Heart right ventricle (tissue), 16 donors: Measurements from ENCODE around the gene RAB33A. TPM values are rescaled to one million over a fixed set of nuclear protein-coding genes. Genes with fewer than 3 reads are reported as not detected.

Experiments used
- ATAC-seq, 8 donors: fragments of 200-7000 bp; cut with Tn5 transposase; one replicate each; pipeline ENCODE4 v1.9.1; 2020; ENCODE audit warnings: mild to moderate bottlenecking in 8 of 8, moderate library complexity in 8 of 8, moderate number of reproducible peaks in 1 of 8
- DNase-seq, 2 donors: peaks; one replicate each; pipeline ENCODE4 v3.0.0-alpha.2; 2020
- H3K27ac ChIP-seq, 10 donors: fragments of 200-600 bp; sonication (generic) in 2 of 10; one replicate each; pipeline versions ENCODE4 v1.5.0 to v1.8.0; 2020 to 2022; ENCODE audit warnings: mild to moderate bottlenecking in 3 of 10
- H3K27me3 ChIP-seq, 7 donors: fragments of 200-600 bp; one replicate each; pipeline ENCODE4 v1.8.0; 2021 to 2022; ENCODE audit warnings: mild to moderate bottlenecking in 2 of 7
- H3K36me3 ChIP-seq, 9 donors: fragments of 200-600 bp; sonication (generic) in 1 of 9; one replicate each; pipeline versions ENCODE4 v1.5.0 to v1.8.0; 2020 to 2022; ENCODE audit warnings: mild to moderate bottlenecking in 2 of 9
- H3K4me1 ChIP-seq, 9 donors: fragments of 200-600 bp; sonication (generic) in 1 of 9; one replicate each; pipeline versions ENCODE4 v1.5.0 to v1.8.0; 2020 to 2022; ENCODE audit warnings: mild to moderate bottlenecking in 4 of 9
- H3K4me3 ChIP-seq, 10 donors: fragments of 200-600 bp; sonication (generic) in 2 of 10; one replicate each; pipeline versions ENCODE4 v1.5.0 to v1.8.0; 2020 to 2022; ENCODE audit warnings: mild to moderate bottlenecking in 7 of 10, moderate library complexity in 2 of 10
- H3K9me3 ChIP-seq, 11 donors: fragments of 200-600 bp in 10 of 11; sonication (generic) in 2 of 11; one replicate each; pipeline versions ENCODE4 v1.5.0 to v1.8.0; 2013 to 2022; ENCODE audit warnings: mild to moderate bottlenecking in 2 of 11, control low read depth in 1 of 11, moderate library complexity in 1 of 11
- WGBS, 2 donors: extraction: QIAGEN DNeasy Blood & Tissue Kit; methylation state at CpG; one replicate each; pipeline ENCODE4 v1.1.7; 2013; ENCODE audit warnings: inconsistent platforms in 1 of 2; 5-methylcytosine and 5-hydroxymethylcytosine counted together
- intact Hi-C, 10 donors: fragments of 100-400 bp; cut with DNase I; formaldehyde crosslinking; loops; one replicate each; pipeline versions ENCODE4 v1.11.1 to v1.14.2; 2022
- polyA plus RNA-seq, 2 donors: library from polyadenylated mRNA; stranded (reverse); fragments of 200-250 nt; gene quantifications; one replicate each; pipeline ENCODE4 v1.2.3, GENCODE V29; 2013
- total RNA-seq, 10 donors: library from RNA; stranded (reverse); fragmentation: NEBNext Ultra II Directional in 3 of 10; extraction: Animal tissue kit (Norgen Biotek cat#: 25700) in 3 of 10; gene quantifications; one replicate each; pipeline versions ENCODE4 v1.2.1 to v1.2.4, GENCODE V29; 2021 to 2023
- TF ChIP-seq, protein P1 (sequence below), 9 donors: fragments of 200-600 bp; sonication (generic) in 2 of 9; IDR thresholded peaks; one replicate each; pipeline versions ENCODE4 v1.5.0 to v1.8.0; 2021 to 2022; ENCODE audit warnings: antibody characterized with exemption in 9 of 9, mild to moderate bottlenecking in 5 of 9, moderate library complexity in 1 of 9
- donor health status: Arrhythmogenic right ventricular cardiomyopathy.
- donor health status: ischemic (EF 13 %, LVEDD 7.1; RV severe dilation, severe dysfunction).
- donor health status: healthy with polysubstance abuse.
- donor health status: DM: no; HTN: yes; CAD: no.
- donor health status: DM: no; HTN: no; CAD: no.
- donor health status: ischemic (EF 25% LVEDD 6.9; RV normal size, moderate dysfunction).
- donor health status: ischemic (EF 25% LVEDD 5.7; RV mildly dilated, moderate dysfunction).
- donor health status: healthy.
- donor health status: DM: yes; HTN: yes; CAD: no.
- donor health status: Ischemic cardiomyopathy.
- donor health status: ischemic (EF 35%, LVEDD 5.7; RV mildly dilated, moderate dysfunction).
- donor health status: nonischemic (EF 11% LVEDD 7.7; RV severe dilation, severe dysfunction).
- donor health status: DM: yes; HTN: yes; CAD: no.
- donor health status: PGD.
- donor health status: ischemic (EF 29% LVEDD 5.4; RV normal size, mild dysfunction).
- donor health status: nonischemic (EF 23%, LVEDD 6.1; RV moderate dilation, normal function).

RAB33A gene
- total and polyA plus RNA-seq, 12 donors, result 0.22 to 4.6 (median 1.6) TPM

DNA sequence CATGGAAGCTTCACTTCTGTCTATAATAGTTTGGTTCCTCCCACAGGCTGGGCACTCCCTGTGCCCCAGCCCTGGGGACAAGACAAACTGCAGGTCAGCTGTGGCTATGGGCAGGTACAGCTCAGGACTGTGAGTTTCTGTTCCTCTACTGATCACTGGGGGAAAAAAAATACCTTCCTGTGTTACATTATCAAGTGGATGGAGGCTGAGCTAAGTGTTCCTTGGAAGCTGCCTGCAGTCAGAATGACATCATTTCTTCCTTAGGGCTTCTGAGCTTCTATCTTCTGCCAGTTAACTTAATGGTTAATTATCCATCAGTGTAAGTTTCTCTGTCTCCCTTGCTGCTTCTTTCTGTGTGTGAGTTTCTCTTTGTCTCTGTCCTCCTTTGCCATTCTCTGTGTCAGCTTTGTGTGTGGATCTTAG, 4.6 kb downstream of the RAB33A start:
- DNase-seq (no peak), ATAC-seq (no peak)
- Histone ChIP-seq H3K27ac (no peak overlapping the region), H3K36me3 (no peaks in the 10 kb centered on the region), H3K4me1 (peaks cover 0 to 39% (median 13%) of the 10 kb centered on the region in 9 donors), H3K27me3 (peaks cover 0 to 5% (median 0%) of the 10 kb centered on the region in 7 donors), H3K4me3 (no peak overlapping the region), H3K9me3 (no peaks in the 10 kb centered on the region)
- TF ChIP-seq, protein P1, sequence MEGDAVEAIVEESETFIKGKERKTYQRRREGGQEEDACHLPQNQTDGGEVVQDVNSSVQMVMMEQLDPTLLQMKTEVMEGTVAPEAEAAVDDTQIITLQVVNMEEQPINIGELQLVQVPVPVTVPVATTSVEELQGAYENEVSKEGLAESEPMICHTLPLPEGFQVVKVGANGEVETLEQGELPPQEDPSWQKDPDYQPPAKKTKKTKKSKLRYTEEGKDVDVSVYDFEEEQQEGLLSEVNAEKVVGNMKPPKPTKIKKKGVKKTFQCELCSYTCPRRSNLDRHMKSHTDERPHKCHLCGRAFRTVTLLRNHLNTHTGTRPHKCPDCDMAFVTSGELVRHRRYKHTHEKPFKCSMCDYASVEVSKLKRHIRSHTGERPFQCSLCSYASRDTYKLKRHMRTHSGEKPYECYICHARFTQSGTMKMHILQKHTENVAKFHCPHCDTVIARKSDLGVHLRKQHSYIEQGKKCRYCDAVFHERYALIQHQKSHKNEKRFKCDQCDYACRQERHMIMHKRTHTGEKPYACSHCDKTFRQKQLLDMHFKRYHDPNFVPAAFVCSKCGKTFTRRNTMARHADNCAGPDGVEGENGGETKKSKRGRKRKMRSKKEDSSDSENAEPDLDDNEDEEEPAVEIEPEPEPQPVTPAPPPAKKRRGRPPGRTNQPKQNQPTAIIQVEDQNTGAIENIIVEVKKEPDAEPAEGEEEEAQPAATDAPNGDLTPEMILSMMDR (IDR thresholded peaks at IDR 0.05), result no peak
- intact Hi-C loops, result loop anchor here in 1 of 10 donors (10.0 kb wide), 1 partner anchor 52 kb away; no protein-coding TSS in a partner anchor

DNA sequence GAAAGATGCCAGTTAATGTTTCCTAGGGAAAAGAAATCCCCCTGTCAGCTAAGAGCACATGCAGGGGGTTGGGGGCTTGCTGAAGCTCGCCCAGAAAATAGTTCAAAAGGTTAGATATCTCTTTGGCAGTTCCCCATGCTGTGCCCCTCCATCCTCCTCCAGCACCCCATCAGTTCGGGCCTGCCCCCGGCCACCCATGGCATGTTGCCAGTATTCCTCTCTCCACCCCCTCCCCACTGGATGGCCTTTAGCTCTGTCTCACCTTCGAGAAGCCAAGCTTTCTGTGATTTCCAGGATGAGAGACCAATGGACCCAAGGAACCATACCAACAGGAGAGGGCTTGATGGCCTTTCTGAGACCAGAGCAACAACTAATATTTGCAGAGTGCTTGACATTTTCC, 5.2 kb downstream of the RAB33A start:
- Histone ChIP-seq H3K4me3 (no peak overlapping the region), H3K27me3 (peaks cover 0 to 5% (median 0%) of the 10 kb centered on the region in 7 donors), H3K27ac (no peak overlapping the region), H3K4me1 (peaks cover 0 to 36% (median 13%) of the 10 kb centered on the region in 9 donors), H3K36me3 (no peaks in the 10 kb centered on the region), H3K9me3 (no peaks in the 10 kb centered on the region)
- 83 to 92% methylated on average over 4 of the region's 4 CpGs for WGBS, 2 donors
- intact Hi-C loops, result loop anchor here in 1 of 10 donors (10.0 kb wide), 1 partner anchor 52 kb away; no protein-coding TSS in a partner anchor
- DNase-seq, result no peak
- ATAC-seq, result no peak
- TF ChIP-seq, protein P1 (IDR thresholded peaks at IDR 0.05), result no peak

DNA sequence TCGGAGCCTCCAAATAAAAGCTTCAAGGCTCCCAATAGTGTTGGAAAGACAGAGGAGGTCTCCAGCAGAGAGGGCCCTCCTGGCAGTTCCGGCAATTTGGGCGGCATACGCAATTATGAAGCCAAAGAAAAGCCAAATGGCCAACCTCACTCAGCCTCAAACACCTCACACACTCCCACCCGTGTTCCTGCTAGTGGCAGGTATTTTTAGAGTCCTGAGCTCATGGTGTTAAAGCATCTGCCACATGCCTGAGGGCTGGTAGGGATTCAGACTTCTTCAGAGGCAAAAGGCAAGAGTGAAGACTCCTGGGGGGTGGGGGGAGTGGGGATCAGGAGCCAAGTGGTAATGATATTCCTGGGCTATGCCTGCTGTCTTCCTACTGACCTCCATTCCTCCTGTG, 7.4 kb downstream of the RAB33A start:
- Histone ChIP-seq H3K27ac (no peak overlapping the region), H3K4me1 (peaks cover 0 to 14% (median 7%) of the 10 kb centered on the region in 9 donors), H3K4me3 (no peak overlapping the region), H3K27me3 (peaks cover 0 to 5% (median 0%) of the 10 kb centered on the region in 7 donors), H3K36me3 (no peaks in the 10 kb centered on the region), H3K9me3 (no peaks in the 10 kb centered on the region)
- intact Hi-C loops, result loop anchor here in 1 of 10 donors (10.0 kb wide), 1 partner anchor 54 kb away; no protein-coding TSS in a partner anchor
- no peak for DNase-seq
- TF ChIP-seq, protein P1 (IDR thresholded peaks at IDR 0.05), result no peak
- 72 to 75% methylated on average over 5 of the region's 5 CpGs for WGBS, 2 donors
- no peak for ATAC-seq

DNA sequence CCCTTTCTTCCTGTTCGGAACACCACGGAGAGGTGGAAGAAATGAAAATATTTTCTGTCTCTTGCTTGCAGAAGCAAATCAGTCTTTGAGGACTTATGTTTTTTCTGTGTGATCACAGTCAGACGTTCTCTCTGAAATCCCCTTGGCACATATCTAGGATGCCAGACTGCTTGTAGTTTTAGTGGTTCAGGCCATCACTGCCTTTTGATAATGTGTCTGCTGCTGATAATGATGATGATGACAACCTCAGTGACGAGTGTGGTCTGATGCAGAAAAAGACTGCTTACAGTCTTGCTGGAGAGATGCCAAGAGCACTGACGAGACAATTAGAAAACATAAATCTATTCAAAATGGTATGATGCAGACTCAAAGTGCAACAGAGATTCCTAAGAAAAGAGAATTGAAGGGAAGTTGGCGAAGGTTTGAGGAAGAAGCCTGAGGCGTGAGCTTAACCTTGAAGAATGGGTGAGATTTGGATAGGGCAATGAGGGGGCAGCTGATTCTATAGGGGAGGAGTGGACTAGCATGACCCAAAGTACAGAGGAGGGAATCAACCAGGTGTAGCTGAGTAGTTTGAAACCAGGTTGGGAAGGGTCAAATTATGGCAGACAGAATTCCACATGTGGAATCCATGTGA, 7.9 kb downstream of the RAB33A start:
- H3K4me1 ChIP-seq, result peaks cover 0 to 11% (median 2%) of the 10 kb centered on the region in 9 donors
- TF ChIP-seq, protein P1 (IDR thresholded peaks at IDR 0.05), result no peak
- no peak for ATAC-seq
- 48 to 52% methylated on average over 7 of the region's 7 CpGs for WGBS, 2 donors
- intact Hi-C loops, result loop anchor here in 1 of 10 donors (10.0 kb wide), 1 partner anchor 55 kb away; no protein-coding TSS in a partner anchor
- no peak overlapping the region for H3K4me3 ChIP-seq
- no peaks in the 10 kb centered on the region for H3K36me3 ChIP-seq
- no peaks in the 10 kb centered on the region for H3K9me3 ChIP-seq
- peaks cover 0 to 5% (median 0%) of the 10 kb centered on the region in 7 donors for H3K27me3 ChIP-seq
- H3K27ac ChIP-seq, result no peak overlapping the region
- DNase-seq, result no peak
